Activated B cell treated with CpG ODN at 0.5 μM for 24 hours (primary cell): Measurements from ENCODE around the gene SLC30A2. TPM values are rescaled to one million over a fixed set of nuclear protein-coding genes. Genes with fewer than 3 reads are reported as not detected.

ENCODE experiments used
- ATAC-seq: fragments of 200-7000 bp; cut with Tn5 transposase; one replicate; pipeline ENCODE4 v1.10.0; 2021; ENCODE audit warnings: low read depth, mild to moderate bottlenecking, moderate library complexity
- CTCF ChIA-PET: fragments of 350-600 bp; sonication (Branson Sonifier 250); formaldehyde crosslinking; loops from one replicate; lab custom pipeline; 2021; ENCODE audit warnings: antibody characterized with exemption; lab: Charles Lee
- POLR2A ChIA-PET: fragments of 350-600 bp; sonication (Branson Sonifier 250); formaldehyde crosslinking; loops from one replicate; lab custom pipeline; 2021; ENCODE audit warnings: antibody characterized with exemption; lab: Charles Lee
- DNase-seq: peaks from one replicate; pipeline ENCODE4 v3.0.0; 2022
- H3K27ac Mint-ChIP-seq: one replicate; pipeline ENCODE4 v1.8.0; 2020; ENCODE audit warnings: mixed read lengths
- H3K27me3 Mint-ChIP-seq: one replicate; pipeline ENCODE4 v1.8.0; 2021; ENCODE audit warnings: mixed read lengths
- H3K36me3 Mint-ChIP-seq: one replicate; pipeline ENCODE4 v1.8.0; 2021; ENCODE audit warnings: low read depth, mixed read lengths
- H3K4me1 Mint-ChIP-seq: one replicate; pipeline ENCODE4 v1.8.0; 2021; ENCODE audit warnings: mixed read lengths
- H3K4me3 Mint-ChIP-seq: one replicate; pipeline ENCODE4 v1.8.0; 2020; ENCODE audit warnings: mild to moderate bottlenecking, mixed read lengths
- H3K9me3 Mint-ChIP-seq: one replicate; pipeline ENCODE4 v1.8.0; 2020; ENCODE audit warnings: mixed read lengths
- intact Hi-C: fragments of 100-400 bp; cut with micrococcal nuclease; formaldehyde crosslinking; loops from one replicate; pipeline ENCODE4 v1.15.1; 2024
- total RNA-seq: library from RNA; stranded (reverse); gene quantifications from 2 replicates; pipeline ENCODE4 v1.2.3, GENCODE V29; 2022
- TF ChIP-seq, protein P1 (sequence below): fragments of 200-600 bp; IDR thresholded peaks from one replicate; pipeline ENCODE4 v1.8.0; 2022; ENCODE audit warnings: antibody characterized with exemption, mild to moderate bottlenecking

SLC30A2 gene
- total RNA-seq, 1 donor from 2014 or later = not detected

DNA sequence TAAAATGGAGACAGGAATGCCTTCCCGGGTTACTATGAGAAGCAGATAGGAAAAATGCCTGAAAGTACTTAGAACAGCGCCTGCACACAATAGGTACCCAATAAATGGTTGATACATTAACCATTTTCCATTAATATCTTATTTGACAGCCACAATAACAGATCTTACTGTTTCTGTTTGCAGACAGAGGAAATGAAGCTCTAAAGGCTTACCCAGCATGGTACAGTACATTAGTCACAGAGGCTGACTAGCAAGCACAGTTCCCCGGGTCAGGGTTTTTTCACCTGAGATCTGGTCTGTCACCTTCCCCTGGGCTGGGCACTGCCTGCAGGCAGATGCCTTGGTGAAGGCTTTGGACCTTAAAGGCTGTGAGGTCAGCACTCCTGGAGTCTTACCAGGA, 18.6 kb upstream of the SLC30A2 start:
- H3K27me3 Mint-ChIP-seq = peaks cover 19% of the 10 kb centered on the region
- ChIA-PET CTCF (no interaction called here), POLR2A (no interaction called here)
- intact Hi-C loops = no loop called here
- H3K27ac Mint-ChIP-seq = no peak overlapping the region
- no peaks in the 10 kb centered on the region for H3K9me3 Mint-ChIP-seq
- no peaks in the 10 kb centered on the region for H3K4me1 Mint-ChIP-seq
- no peak for ATAC-seq
- TF ChIP-seq, protein P1, sequence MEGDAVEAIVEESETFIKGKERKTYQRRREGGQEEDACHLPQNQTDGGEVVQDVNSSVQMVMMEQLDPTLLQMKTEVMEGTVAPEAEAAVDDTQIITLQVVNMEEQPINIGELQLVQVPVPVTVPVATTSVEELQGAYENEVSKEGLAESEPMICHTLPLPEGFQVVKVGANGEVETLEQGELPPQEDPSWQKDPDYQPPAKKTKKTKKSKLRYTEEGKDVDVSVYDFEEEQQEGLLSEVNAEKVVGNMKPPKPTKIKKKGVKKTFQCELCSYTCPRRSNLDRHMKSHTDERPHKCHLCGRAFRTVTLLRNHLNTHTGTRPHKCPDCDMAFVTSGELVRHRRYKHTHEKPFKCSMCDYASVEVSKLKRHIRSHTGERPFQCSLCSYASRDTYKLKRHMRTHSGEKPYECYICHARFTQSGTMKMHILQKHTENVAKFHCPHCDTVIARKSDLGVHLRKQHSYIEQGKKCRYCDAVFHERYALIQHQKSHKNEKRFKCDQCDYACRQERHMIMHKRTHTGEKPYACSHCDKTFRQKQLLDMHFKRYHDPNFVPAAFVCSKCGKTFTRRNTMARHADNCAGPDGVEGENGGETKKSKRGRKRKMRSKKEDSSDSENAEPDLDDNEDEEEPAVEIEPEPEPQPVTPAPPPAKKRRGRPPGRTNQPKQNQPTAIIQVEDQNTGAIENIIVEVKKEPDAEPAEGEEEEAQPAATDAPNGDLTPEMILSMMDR = no peak
- no peaks in the 10 kb centered on the region for H3K36me3 Mint-ChIP-seq
- no peak overlapping the region for H3K4me3 Mint-ChIP-seq
- no peak for DNase-seq

DNA sequence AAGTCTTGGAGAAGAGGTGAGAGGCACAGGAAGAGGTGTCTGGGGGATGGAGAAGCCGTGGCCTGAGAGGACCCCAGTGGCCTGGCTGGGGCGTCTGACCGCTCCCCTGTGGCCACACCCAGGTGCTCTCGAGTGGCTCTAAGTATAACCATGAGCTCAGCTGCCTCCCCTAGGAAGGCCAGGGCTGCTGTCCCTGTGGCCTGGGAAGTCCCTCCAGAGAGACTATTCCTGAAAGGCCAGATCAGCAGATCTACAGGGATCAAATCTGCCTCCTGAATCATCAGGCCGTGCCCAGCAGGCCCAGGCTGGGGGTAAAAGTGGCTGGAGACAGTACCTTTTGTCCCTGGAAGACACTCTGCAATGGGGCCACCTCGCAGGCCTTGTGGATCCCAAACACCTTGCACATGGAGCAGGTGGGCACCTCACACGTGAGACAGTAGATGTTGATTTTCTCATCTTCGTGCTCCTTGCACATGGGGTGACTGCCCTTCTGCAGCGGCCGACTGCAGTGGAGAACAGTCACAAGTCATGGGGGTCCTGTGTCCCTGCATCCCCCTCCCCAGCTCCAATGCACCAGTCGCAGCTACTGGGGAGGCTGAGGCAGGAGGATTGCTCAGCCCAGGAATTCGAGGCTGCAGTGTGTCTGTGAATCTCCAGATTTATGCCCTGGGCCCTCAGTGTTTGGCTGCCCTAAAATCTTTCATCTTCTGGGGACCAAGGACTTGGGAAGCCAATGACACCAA, 15.1 kb upstream of the SLC30A2 start:
- Mint-ChIP-seq H3K4me1 (no peaks in the 10 kb centered on the region), H3K27me3 (peaks cover 23% of the 10 kb centered on the region), H3K36me3 (no peaks in the 10 kb centered on the region), H3K4me3 (no peak overlapping the region), H3K9me3 (no peaks in the 10 kb centered on the region), H3K27ac (no peak overlapping the region)
- POLR2A ChIA-PET = no interaction called here
- CTCF ChIA-PET = no interaction called here
- intact Hi-C loops = no loop called here
- DNase-seq (no peak), ATAC-seq (no peak)
- TF ChIP-seq, protein P1 = no peak

DNA sequence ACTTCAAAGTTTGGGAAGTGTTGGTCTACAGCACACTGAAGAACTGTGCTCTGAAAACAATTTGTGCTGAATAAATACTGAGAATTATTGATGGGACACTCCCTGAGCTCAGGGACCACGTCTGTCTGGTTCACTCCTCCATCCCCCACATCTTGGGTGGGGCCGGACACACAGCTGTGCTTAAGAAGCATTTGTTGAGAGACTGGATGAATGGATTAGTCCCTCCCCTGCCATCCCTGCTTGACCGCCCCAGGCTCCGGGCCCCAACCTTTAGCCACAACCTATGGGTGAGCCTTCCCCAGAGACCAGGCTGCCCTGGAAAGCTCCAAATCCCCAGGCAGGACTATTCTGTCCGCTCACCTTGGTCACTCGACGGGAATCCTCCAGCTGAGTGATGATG, 14.0 kb upstream of the SLC30A2 start:
- ATAC-seq (no peak), DNase-seq (no peak)
- no peaks in the 10 kb centered on the region for H3K36me3 Mint-ChIP-seq
- no peaks in the 10 kb centered on the region for H3K4me1 Mint-ChIP-seq
- H3K9me3 Mint-ChIP-seq = no peaks in the 10 kb centered on the region
- TF ChIP-seq, protein P1 = no peak
- POLR2A ChIA-PET = no interaction called here
- CTCF ChIA-PET = interaction anchor here (1.0 kb wide), 1 partner anchor 85 kb away, joined by 3 read pairs; no protein-coding TSS in a partner anchor
- H3K27ac Mint-ChIP-seq = no peak overlapping the region
- intact Hi-C loops = no loop called here
- peaks cover 29% of the 10 kb centered on the region for H3K27me3 Mint-ChIP-seq
- H3K4me3 Mint-ChIP-seq = no peak overlapping the region

DNA sequence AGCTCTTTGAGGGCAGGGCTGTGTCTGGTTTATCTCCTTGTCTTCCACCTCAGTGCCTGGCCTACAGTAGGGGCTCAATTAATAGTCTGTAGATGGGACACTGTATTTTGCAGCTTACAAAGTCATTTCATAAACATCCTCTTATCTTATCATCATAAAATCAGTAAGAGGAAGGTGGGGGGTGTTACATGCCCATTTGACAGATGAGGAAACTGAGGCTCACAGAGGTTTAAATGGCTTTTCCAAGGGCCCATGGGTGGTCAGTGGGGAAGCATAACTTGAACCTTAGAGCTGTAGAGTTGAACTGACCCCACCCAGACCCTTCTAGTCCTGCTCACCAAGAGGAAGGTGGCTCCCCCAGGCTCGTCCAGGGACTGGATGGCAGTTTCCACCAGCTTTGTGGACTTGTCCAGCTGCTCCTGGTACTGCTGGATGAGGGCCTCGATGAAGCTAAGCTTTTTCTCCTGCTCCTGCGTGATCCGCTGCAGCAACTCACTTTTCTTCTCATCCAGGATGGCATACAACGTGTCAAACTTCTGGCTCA, 12.2 kb upstream of the SLC30A2 start:
- Mint-ChIP-seq H3K4me1 (no peaks in the 10 kb centered on the region), H3K27me3 (peaks cover 37% of the 10 kb centered on the region), H3K27ac (no peak overlapping the region), H3K36me3 (no peaks in the 10 kb centered on the region), H3K9me3 (no peaks in the 10 kb centered on the region), H3K4me3 (no peak overlapping the region)
- ATAC-seq (no peak), DNase-seq (no peak)
- ChIA-PET CTCF (no interaction called here), POLR2A (interaction anchor here (0.6 kb wide), 1 partner anchor 36 kb away, joined by 6 read pairs; no protein-coding TSS in a partner anchor)
- TF ChIP-seq, protein P1 = no peak
- intact Hi-C loops = no loop called here

DNA sequence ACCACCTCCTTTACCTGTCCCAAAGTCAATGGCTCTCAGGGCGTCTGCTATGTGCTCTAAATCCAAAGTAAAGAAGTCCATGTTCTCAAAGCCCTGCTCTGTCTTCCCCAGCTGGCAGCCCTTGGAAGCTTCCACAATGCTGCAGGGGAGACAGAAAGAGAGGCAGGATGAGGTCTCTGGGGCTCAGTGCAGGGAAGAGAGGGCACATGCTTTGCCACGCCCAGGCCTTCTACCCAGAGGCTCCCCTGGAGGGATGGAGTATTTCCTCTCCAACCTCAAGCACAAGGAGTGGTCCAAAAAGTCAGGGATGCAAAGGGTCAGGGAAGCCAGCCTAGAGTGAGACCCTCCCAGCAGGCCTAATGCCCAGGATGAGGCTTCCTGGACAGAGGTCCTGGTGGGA, 11.3 kb upstream of the SLC30A2 start:
- H3K4me3 Mint-ChIP-seq = no peak overlapping the region
- H3K27ac Mint-ChIP-seq = no peak overlapping the region
- intact Hi-C loops = no loop called here
- ChIA-PET CTCF (no interaction called here), POLR2A (no interaction called here)
- no peaks in the 10 kb centered on the region for H3K4me1 Mint-ChIP-seq
- no peak for ATAC-seq
- H3K36me3 Mint-ChIP-seq = no peaks in the 10 kb centered on the region
- no peak for DNase-seq
- peaks cover 37% of the 10 kb centered on the region for H3K27me3 Mint-ChIP-seq
- TF ChIP-seq, protein P1 = no peak
- no peaks in the 10 kb centered on the region for H3K9me3 Mint-ChIP-seq
